Measurements from ENCODE around the gene EIF1.

DNA sequence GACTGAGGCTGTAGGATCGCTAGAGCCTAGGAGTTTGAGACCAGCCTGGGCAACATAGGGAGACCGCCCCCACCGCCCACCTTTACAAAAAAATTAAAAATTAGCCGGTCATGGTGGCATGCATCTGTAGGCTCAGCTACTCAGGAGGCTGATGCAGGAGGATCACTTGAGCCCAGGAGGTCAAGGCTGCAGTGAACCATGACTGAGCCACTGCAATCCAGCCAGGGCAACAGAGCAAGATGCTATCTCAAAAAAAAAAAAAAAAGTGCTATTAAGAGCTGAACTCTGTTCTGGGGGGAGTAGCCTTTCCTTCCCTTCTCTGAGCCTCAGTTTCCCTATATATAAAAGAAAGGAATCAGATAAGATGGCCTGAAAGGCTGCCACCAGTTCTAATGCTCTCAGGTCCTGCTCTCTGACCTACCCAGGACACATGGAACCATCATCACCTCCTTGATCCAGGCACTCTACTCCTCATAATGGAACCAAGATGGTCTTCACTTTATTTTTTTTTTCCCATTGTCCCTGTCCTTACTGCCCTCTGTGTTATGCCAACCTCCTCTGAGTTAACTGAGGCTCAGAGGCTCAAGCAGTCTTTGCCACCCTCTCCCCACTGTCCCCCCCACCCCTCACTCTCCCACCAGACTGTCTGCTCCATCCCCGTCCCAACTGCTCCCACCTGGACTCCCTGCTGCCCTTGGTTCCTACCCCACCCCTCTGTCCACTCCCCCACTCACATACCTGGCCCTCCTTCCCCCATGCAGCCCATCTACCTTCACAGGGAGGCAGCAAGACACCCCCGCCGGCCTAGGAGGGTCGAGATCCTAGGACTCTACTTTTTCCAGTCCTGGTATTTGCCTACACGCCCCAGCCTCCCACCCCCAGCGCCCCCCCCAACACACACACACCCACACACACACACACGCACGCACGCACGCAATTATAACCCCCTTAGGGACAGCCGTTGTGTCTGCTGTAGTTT is 23.8 kb upstream of the EIF1 start:
- TF ChIP-seq, protein P1, sequence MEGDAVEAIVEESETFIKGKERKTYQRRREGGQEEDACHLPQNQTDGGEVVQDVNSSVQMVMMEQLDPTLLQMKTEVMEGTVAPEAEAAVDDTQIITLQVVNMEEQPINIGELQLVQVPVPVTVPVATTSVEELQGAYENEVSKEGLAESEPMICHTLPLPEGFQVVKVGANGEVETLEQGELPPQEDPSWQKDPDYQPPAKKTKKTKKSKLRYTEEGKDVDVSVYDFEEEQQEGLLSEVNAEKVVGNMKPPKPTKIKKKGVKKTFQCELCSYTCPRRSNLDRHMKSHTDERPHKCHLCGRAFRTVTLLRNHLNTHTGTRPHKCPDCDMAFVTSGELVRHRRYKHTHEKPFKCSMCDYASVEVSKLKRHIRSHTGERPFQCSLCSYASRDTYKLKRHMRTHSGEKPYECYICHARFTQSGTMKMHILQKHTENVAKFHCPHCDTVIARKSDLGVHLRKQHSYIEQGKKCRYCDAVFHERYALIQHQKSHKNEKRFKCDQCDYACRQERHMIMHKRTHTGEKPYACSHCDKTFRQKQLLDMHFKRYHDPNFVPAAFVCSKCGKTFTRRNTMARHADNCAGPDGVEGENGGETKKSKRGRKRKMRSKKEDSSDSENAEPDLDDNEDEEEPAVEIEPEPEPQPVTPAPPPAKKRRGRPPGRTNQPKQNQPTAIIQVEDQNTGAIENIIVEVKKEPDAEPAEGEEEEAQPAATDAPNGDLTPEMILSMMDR (IDR thresholded peaks at IDR 0.05; ENCODE audit: poor library complexity, severe bottlenecking) = no peak
- TF ChIP-seq EZH2 (IDR thresholded peaks at IDR 0.05; ENCODE audit: borderline replicate concordance, insufficient read depth, low read length, poor library complexity, severe bottlenecking) (no peak), TAF1 (IDR thresholded peaks at IDR 0.05; ENCODE audit: low read depth) (no peak), POLR2AphosphoS5 (IDR thresholded peaks at IDR 0.05) (no peak), EP300 (conservative IDR thresholded peaks at IDR 0.05; ENCODE audit: poor library complexity, severe bottlenecking) (no peak), MXI1 (conservative IDR thresholded peaks at IDR 0.05; ENCODE audit: poor library complexity, severe bottlenecking) (no peak), RAD21 (conservative IDR thresholded peaks at IDR 0.05) (no peak), SMC3 (conservative IDR thresholded peaks at IDR 0.05; ENCODE audit: poor library complexity) (no peak)
